HL-60 (cell line): ENCODE results near the gene REXO5.

ENCODE experiments used
- DNase-seq, 2 experiments: peaks; one replicate each; pipeline ENCODE4 v3.0.0-alpha.2; 2010 to 2020; ENCODE audit warnings: low read depth in 1 of 2, low spot score in 1 of 2
- H3K27ac ChIP-seq: fragments of 250-450 bp; sonication (Bioruptor Pico); replicated peaks from 2 replicates; pipeline ENCODE4 v1.5.1; 2020; ENCODE audit warnings: mild to moderate bottlenecking, moderate library complexity
- H3K27me3 ChIP-seq: fragments of 250-450 bp; sonication (Bioruptor Pico); 2 replicates; pipeline ENCODE4 v1.5.1; 2021; ENCODE audit warnings: mild to moderate bottlenecking, moderate library complexity; ENCODE audit not compliant: insufficient read depth, poor library complexity, severe bottlenecking
- H3K4me3 ChIP-seq: replicated peaks from 2 replicates; pipeline ENCODE4 v1.5.1; 2011; ENCODE audit warnings: mild to moderate bottlenecking, control low read depth, low read length; ENCODE audit not compliant: insufficient read depth
- CTCF ChIP-seq: IDR thresholded peaks from one replicate; pipeline ENCODE4 v1.5.1; 2011; ENCODE audit warnings: low read length, control low read depth, inconsistent platforms; ENCODE audit not compliant: insufficient read depth
- GABPA ChIP-seq: IDR thresholded peaks from 2 replicates; pipeline ENCODE4 v1.6.1; 2012; ENCODE audit warnings: low read depth
- POLR2AphosphoS5 ChIP-seq: IDR thresholded peaks from 2 replicates; pipeline ENCODE4 v1.6.1; 2012; ENCODE audit warnings: low read depth
- SPI1 ChIP-seq: IDR thresholded peaks from 2 replicates; pipeline ENCODE4 v1.6.1; 2012; ENCODE audit warnings: low read depth, mild to moderate bottlenecking, borderline replicate concordance
- TF ChIP-seq, protein P1 (sequence below): IDR thresholded peaks from 2 replicates; pipeline ENCODE4 v1.6.1; 2012; ENCODE audit warnings: low read depth; ENCODE audit not compliant: insufficient replicate concordance

REXO5 gene

DNA sequence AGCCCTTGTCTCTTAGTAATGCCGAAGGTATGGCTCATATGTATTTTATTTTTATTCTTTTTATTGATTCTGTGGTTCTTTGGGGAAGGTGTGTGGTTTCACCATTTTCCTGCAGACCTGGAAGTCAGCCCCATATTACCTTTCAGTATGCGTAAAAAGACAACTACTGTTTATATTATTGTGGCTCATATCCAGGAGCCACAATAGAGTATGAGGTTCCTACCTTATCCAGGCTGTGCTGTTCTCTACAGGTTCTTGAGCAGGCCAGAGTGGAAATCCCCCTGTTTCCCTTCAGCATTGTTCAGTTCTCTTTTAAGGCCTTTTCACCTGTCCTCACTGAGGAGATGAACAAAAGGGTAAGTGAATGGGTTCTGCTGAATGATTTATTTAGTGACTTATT, 33.2 kb downstream of the REXO5 start:
- TF ChIP-seq POLR2AphosphoS5 (no peak), CTCF (no peak)
- no peak overlapping the region for H3K27ac ChIP-seq
- H3K27me3 ChIP-seq, result no peaks in the 10 kb centered on the region
- no peak for DNase-seq
- no peak overlapping the region for H3K4me3 ChIP-seq

DNA sequence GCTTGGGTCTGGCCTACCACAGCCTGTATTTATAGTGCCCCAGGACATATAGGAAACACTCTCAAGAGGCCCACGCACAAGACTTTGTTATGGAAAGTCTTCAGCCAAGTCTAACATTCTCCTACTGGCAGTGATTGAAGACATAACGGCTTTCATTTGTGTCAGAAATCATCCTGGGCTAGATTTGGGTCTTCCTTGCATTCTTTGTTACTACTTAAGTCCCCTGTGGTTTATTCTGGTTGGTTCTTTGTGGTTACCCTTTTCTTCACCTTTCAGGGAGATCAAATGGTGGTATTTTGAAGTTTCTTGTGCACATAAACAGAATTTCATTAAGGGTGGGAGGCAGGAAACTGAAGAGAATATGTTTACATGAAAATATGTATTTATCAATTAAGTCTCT, 37.7 kb downstream of the REXO5 start:
- no peak for TF ChIP-seq SPI1
- no peak for TF ChIP-seq POLR2AphosphoS5
- TF ChIP-seq GABPA, result no peak
- TF ChIP-seq, protein P1, sequence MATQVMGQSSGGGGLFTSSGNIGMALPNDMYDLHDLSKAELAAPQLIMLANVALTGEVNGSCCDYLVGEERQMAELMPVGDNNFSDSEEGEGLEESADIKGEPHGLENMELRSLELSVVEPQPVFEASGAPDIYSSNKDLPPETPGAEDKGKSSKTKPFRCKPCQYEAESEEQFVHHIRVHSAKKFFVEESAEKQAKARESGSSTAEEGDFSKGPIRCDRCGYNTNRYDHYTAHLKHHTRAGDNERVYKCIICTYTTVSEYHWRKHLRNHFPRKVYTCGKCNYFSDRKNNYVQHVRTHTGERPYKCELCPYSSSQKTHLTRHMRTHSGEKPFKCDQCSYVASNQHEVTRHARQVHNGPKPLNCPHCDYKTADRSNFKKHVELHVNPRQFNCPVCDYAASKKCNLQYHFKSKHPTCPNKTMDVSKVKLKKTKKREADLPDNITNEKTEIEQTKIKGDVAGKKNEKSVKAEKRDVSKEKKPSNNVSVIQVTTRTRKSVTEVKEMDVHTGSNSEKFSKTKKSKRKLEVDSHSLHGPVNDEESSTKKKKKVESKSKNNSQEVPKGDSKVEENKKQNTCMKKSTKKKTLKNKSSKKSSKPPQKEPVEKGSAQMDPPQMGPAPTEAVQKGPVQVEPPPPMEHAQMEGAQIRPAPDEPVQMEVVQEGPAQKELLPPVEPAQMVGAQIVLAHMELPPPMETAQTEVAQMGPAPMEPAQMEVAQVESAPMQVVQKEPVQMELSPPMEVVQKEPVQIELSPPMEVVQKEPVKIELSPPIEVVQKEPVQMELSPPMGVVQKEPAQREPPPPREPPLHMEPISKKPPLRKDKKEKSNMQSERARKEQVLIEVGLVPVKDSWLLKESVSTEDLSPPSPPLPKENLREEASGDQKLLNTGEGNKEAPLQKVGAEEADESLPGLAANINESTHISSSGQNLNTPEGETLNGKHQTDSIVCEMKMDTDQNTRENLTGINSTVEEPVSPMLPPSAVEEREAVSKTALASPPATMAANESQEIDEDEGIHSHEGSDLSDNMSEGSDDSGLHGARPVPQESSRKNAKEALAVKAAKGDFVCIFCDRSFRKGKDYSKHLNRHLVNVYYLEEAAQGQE, result no peak
- no peak for TF ChIP-seq CTCF
- H3K27ac ChIP-seq, result no peak overlapping the region
- no peak overlapping the region for H3K4me3 ChIP-seq
- H3K27me3 ChIP-seq, result no peaks in the 10 kb centered on the region
- no peak for DNase-seq

GRCh38 chr16:20844588-20844987, 38.3 kb downstream of the REXO5 start:
- TF ChIP-seq POLR2AphosphoS5, result no peak
- TF ChIP-seq, protein P1, result no peak
- no peak for TF ChIP-seq GABPA
- TF ChIP-seq SPI1, result no peak
- TF ChIP-seq CTCF, result no peak
- Histone ChIP-seq H3K27me3 (no peaks in the 10 kb centered on the region), H3K27ac (no peak overlapping the region), H3K4me3 (no peak overlapping the region)
- DNase-seq, result no peak

GRCh38 chr16:20846030-20846429, 39.7 kb downstream of the REXO5 start:
- Histone ChIP-seq H3K27ac (no peak overlapping the region), H3K4me3 (no peak overlapping the region), H3K27me3 (no peaks in the 10 kb centered on the region)
- TF ChIP-seq GABPA, result no peak
- TF ChIP-seq CTCF, result no peak
- no peak for TF ChIP-seq POLR2AphosphoS5
- TF ChIP-seq, protein P1, result no peak
- TF ChIP-seq SPI1, result no peak
- no peak for DNase-seq
